GM19324 (cell line): ENCODE measurements around the gene SUB1.
"Not testable (repeated sequence)": the region's sequence is repeated elsewhere in the genome, so short reads cannot be mapped to it uniquely, and the experiment has no call there.

Source experiments
- ATAC-seq: cut with Tn5 transposase; IDR thresholded peaks from one replicate; pipeline ENCODE4 v1.9.1; 2021; ENCODE audit warnings: mild to moderate bottlenecking, moderate library complexity; ENCODE audit not compliant: unreplicated experiment, low FRiP score

The SUB1 gene

GRCh38 chr5:32598260-32598937 is 13.0 kb downstream of the SUB1 start:
- no peak for ATAC-seq

GRCh38 chr5:32598997-32599549 is 13.7 kb downstream of the SUB1 start:
- ATAC-seq: no peak

GRCh38 chr5:32600054-32600622 is 14.8 kb downstream of the SUB1 start:
- no peak for ATAC-seq

GRCh38 chr5:32601623-32602295 is 16.4 kb downstream of the SUB1 start:
- ATAC-seq: no peak

GRCh38 chr5:32602906-32603305 is 17.5 kb downstream of the SUB1 start:
- no peak for ATAC-seq

GRCh38 chr5:32604800-32605765 is 19.7 kb downstream of the SUB1 start:
- no peak for ATAC-seq

- no peak for ATAC-seq
These were observed 20.4 kb downstream of the SUB1 start for GRCh38 chr5:32605766-32606152.

GRCh38 chr5:32612134-32612888 is 27.0 kb downstream of the SUB1 start:
- no peak for ATAC-seq

GRCh38 chr5:32613050-32613672 is 27.8 kb downstream of the SUB1 start:
- no peak for ATAC-seq

GRCh38 chr5:32615236-32615635 is 29.9 kb downstream of the SUB1 start:
- ATAC-seq: no peak

- no peak for ATAC-seq
These were observed 33.6 kb downstream of the SUB1 start for GRCh38 chr5:32618962-32619361.

GRCh38 chr5:32621256-32621655 is 35.9 kb downstream of the SUB1 start:
- no peak for ATAC-seq

GRCh38 chr5:32625106-32625505 is 39.7 kb downstream of the SUB1 start:
- ATAC-seq: no peak

GRCh38 chr5:32625547-32625946 is 40.2 kb downstream of the SUB1 start:
- ATAC-seq: no peak

- no peak for ATAC-seq
These were observed 42.0 kb downstream of the SUB1 start for GRCh38 chr5:32627219-32627870.

GRCh38 chr5:32628049-32628844 is 42.9 kb downstream of the SUB1 start:
- ATAC-seq: no peak

- ATAC-seq: no peak
These were observed 45.6 kb downstream of the SUB1 start for GRCh38 chr5:32630867-32631491.

GRCh38 chr5:32633017-32633416 is 47.7 kb downstream of the SUB1 start:
- ATAC-seq: not testable (repeated sequence)
